ENCODE results near the gene SRP72.

- TF ChIP-seq CTCF (conservative IDR thresholded peaks at IDR 0.05) (no peak), ZFX (IDR thresholded peaks at IDR 0.05) (no peak)
Observed at GRCh38 chr4:56427179-56427578, 40.2 kb upstream of the SRP72 start.
